ENCODE results near the gene PAPPA2. TPM values are rescaled to one million over a fixed set of nuclear protein-coding genes. Genes with fewer than 3 reads are reported as not detected.

PAPPA2 gene
- total and polyA plus RNA-seq, 12 donors: 0.03 to 0.87 (median 0.10) TPM; not detected in 1

DNA sequence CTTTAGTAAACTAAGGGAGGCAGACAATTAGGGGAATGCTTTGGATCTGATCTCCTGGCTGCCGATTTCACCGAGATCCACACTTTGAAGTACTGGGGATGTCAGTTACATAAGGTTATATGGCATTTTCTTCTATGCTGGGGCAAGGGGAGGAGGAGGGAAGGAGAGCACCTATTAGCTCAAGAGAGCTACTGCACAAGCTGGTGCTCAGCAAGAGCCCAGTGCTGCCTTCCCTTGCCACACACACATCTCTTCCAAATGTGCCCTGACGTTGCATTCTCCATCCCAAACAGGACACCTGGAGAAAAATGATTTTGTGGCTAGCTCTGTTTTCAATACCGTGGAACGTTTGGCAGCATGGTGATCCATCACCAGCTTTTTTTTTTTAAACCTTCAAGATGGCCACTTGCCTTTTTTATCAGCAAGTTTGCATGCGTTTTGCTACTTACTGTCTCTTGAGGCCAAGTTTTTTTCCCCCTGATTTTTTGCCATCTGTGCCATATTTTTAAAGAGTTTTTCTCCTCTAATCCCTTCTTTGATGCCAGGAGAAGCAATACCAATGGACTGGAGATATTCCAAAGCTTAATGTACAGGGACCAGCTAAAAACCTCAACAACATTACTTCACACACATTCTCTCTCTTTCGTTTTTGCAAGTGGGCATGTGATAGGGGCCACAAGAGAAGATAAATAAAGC lies 66.6 kb downstream of the PAPPA2 start:
- DNase-seq: no peak

DNA sequence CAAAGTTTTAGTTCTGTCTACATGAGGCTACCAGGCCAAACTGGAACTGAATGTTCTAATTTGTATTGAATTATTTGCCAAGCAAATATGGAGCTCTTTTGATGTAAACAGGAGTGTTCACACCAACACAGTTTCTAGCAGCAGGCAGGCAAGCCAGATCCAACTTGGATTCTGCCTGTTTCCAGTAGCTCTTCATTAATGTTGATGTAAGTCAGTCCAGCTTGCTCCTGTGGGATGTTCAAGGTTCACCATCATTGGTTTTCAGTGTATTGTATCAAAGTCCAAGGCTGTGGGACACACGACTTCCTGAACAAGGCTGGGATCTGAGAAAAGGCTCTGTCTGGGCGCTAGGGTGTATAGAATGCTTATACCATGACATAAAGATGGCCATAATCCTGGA lies 68.1 kb downstream of the PAPPA2 start:
- intact Hi-C loops (cut with DNase I): no loop called here
- Histone ChIP-seq H3K27ac (no peak overlapping the region), H3K4me3 (no peak overlapping the region), H3K36me3 (replicated peaks in 1 of 2) (no peaks in the 10 kb centered on the region), H3K27me3 (no peaks in the 10 kb centered on the region), H3K4me1 (replicated peaks in 1 of 2) (no peaks in the 10 kb centered on the region), H3K9me3 (replicated peaks in 1 of 3) (no peaks in the 10 kb centered on the region)
- TF ChIP-seq, protein P1, sequence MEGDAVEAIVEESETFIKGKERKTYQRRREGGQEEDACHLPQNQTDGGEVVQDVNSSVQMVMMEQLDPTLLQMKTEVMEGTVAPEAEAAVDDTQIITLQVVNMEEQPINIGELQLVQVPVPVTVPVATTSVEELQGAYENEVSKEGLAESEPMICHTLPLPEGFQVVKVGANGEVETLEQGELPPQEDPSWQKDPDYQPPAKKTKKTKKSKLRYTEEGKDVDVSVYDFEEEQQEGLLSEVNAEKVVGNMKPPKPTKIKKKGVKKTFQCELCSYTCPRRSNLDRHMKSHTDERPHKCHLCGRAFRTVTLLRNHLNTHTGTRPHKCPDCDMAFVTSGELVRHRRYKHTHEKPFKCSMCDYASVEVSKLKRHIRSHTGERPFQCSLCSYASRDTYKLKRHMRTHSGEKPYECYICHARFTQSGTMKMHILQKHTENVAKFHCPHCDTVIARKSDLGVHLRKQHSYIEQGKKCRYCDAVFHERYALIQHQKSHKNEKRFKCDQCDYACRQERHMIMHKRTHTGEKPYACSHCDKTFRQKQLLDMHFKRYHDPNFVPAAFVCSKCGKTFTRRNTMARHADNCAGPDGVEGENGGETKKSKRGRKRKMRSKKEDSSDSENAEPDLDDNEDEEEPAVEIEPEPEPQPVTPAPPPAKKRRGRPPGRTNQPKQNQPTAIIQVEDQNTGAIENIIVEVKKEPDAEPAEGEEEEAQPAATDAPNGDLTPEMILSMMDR (IDR thresholded peaks at IDR 0.05): no peak
- TF ChIP-seq POLR2A (IDR thresholded peaks at IDR 0.05): no peak
- DNase-seq: no peak
- 67 to 88% (median 76%) methylated on average over 2 of the region's 2 CpGs for WGBS, 4 donors

More for the DNA sequence above, 66.6 kb downstream of the PAPPA2 start:
- intact Hi-C loops (cut with DNase I): no loop called here
- no peak overlapping the region for H3K27ac ChIP-seq
- TF ChIP-seq, protein P1 (IDR thresholded peaks at IDR 0.05): no peak
- TF ChIP-seq POLR2A (IDR thresholded peaks at IDR 0.05): no peak
- H3K4me3 ChIP-seq: no peak overlapping the region
- no peaks in the 10 kb centered on the region for H3K36me3 ChIP-seq (replicated peaks in 1 of 2)
- 43 to 51% (median 46%) methylated on average over 7 of the region's 7 CpGs for WGBS, 4 donors
- no peaks in the 10 kb centered on the region for H3K4me1 ChIP-seq (replicated peaks in 1 of 2)
- H3K9me3 ChIP-seq (replicated peaks in 1 of 3): no peaks in the 10 kb centered on the region
- no peaks in the 10 kb centered on the region for H3K27me3 ChIP-seq

DNA sequence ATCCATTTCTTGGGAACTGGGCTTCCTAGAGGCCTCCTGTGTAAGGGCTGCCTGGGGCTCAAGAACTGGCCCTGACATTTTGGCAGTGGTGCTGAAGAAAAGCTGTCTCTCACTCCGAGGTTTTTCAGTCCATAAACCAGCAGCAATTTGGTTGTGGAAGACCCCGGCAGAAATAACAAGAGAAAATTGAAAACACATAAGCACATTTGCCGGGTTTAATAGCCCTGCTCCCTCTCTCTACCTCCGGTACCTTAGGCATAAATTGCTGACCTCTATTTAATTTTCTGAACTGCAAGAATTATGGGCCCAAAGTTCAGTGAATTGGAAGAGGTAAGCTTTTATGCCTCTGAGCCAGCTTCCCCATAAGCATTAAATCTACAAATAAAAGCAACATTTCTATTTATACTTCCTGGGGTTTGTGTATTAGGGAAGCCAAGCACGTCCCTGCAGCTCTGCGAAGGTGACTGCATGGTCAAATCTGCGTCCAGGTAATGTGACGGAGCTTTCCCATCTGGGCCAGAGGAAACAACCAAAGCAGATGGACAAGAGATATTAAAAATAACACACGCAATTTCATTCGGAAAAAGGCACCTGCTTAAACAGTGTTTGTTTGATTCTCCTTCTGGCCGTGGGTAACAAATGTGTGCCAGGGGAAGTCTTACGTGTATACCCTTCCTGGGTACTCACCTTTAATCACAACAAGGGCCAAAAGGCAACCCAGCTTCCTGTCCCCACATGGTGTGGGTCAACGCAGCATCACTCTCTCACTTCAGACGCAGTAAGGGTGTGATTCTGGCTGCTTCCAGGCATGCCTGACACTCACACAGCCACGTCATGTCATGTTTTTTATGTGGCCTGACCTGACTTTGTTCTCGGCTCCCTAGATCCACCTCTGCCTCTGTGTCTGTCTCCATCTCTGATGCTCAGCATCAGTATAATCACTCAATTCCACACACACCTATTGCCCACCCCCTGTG lies 69.2 kb downstream of the PAPPA2 start:
- Histone ChIP-seq H3K27ac (no peak overlapping the region), H3K9me3 (replicated peaks in 1 of 3) (no peaks in the 10 kb centered on the region), H3K4me3 (no peak overlapping the region), H3K36me3 (replicated peaks in 1 of 2) (no peaks in the 10 kb centered on the region), H3K4me1 (replicated peaks in 1 of 2) (no peaks in the 10 kb centered on the region), H3K27me3 (no peaks in the 10 kb centered on the region)
- intact Hi-C loops (cut with DNase I): no loop called here
- DNase-seq: no peak
- TF ChIP-seq POLR2A (IDR thresholded peaks at IDR 0.05): no peak
- TF ChIP-seq, protein P1 (IDR thresholded peaks at IDR 0.05): no peak
- WGBS, 4 donors: 64 to 76% (median 71%) methylated on average over 16 of the region's 16 CpGs

GRCh38 chr1:176533020-176533419 lies 70.0 kb downstream of the PAPPA2 start:
- no peaks in the 10 kb centered on the region for H3K36me3 ChIP-seq (replicated peaks in 1 of 2)
- no peak for DNase-seq
- no peaks in the 10 kb centered on the region for H3K27me3 ChIP-seq
- no peaks in the 10 kb centered on the region for H3K9me3 ChIP-seq (replicated peaks in 1 of 3)
- intact Hi-C loops (cut with DNase I): no loop called here
- WGBS, 4 donors: 86 to 100% (median 90%) methylated on average over 1 of the region's 1 CpG
- H3K27ac ChIP-seq: no peak overlapping the region
- no peak for TF ChIP-seq POLR2A (IDR thresholded peaks at IDR 0.05)
- TF ChIP-seq, protein P1 (IDR thresholded peaks at IDR 0.05): no peak
- H3K4me3 ChIP-seq: no peak overlapping the region
- H3K4me1 ChIP-seq (replicated peaks in 1 of 2): no peaks in the 10 kb centered on the region
